ENCODE measurements around the gene CLDN9.

- TF ChIP-seq CTCF (IDR thresholded peaks at IDR 0.05) (no peak), ZFX (IDR thresholded peaks at IDR 0.05; ENCODE audit: borderline replicate concordance) (no peak)
These were observed 47.8 kb downstream of the CLDN9 start for GRCh38 chr16:3060339-3061127.
